ENCODE measurements around the gene ZNF143.

- no peak for TF ChIP-seq ELF4 (IDR thresholded peaks at IDR 0.05)
- no peak for TF ChIP-seq HDGF (IDR thresholded peaks at IDR 0.05; ENCODE audit: borderline replicate concordance)
These were observed 108.2 kb downstream of the ZNF143 start for GRCh38 chr11:9568854-9569587.
